H9 (cell line): Measurements from ENCODE around the gene UNC80. TPM values are rescaled to one million over a fixed set of nuclear protein-coding genes. Genes with fewer than 3 reads are reported as not detected.

ENCODE experiments used
- DNase-seq: peaks from one replicate; pipeline ENCODE4 v3.0.0-alpha.2; 2017
- H2AFZ ChIP-seq: one replicate; pipeline ENCODE4 v1.6.1; 2013; ENCODE audit warnings: mild to moderate bottlenecking, low read length, control low read depth, moderate library complexity
- H2AK5ac ChIP-seq: 2 replicates; pipeline ENCODE4 v1.6.1; 2013; ENCODE audit warnings: low read length, control low read depth, mixed read lengths; ENCODE audit not compliant: insufficient read length
- H2BK120ac ChIP-seq: one replicate; pipeline ENCODE4 v1.6.1; 2013; ENCODE audit warnings: low read depth, mild to moderate bottlenecking, low read length, control low read depth, inconsistent platforms; ENCODE audit not compliant: poor library complexity, severe bottlenecking
- H2BK12ac ChIP-seq: 2 replicates; pipeline ENCODE4 v1.6.1; 2013; ENCODE audit warnings: low read length, control low read depth, mixed read lengths, low read depth; ENCODE audit not compliant: insufficient read length
- H2BK15ac ChIP-seq: 2 replicates; pipeline ENCODE4 v1.6.1; 2013; ENCODE audit warnings: low read depth, low read length, control low read depth
- H2BK20ac ChIP-seq: one replicate; pipeline ENCODE4 v1.6.1; 2013; ENCODE audit warnings: low read depth, mild to moderate bottlenecking, low read length, control low read depth, inconsistent platforms; ENCODE audit not compliant: poor library complexity, severe bottlenecking
- H2BK5ac ChIP-seq: 2 replicates; pipeline ENCODE4 v1.6.1; 2013; ENCODE audit warnings: low read length, control low read depth, mixed read lengths; ENCODE audit not compliant: insufficient read length
- H3K14ac ChIP-seq: 2 replicates; pipeline ENCODE4 v1.6.1; 2013; ENCODE audit warnings: low read length, control low read depth; ENCODE audit not compliant: insufficient read depth
- H3K18ac ChIP-seq: 2 replicates; pipeline ENCODE4 v1.6.1; 2013; ENCODE audit warnings: low read depth, mild to moderate bottlenecking, mixed read lengths, low read length, control low read depth; ENCODE audit not compliant: insufficient read length
- H3K23ac ChIP-seq: 2 replicates; pipeline ENCODE4 v1.6.1; 2013; ENCODE audit warnings: low read length, control low read depth, mixed read lengths, low read depth; ENCODE audit not compliant: insufficient read length
- H3K23me2 ChIP-seq: 2 replicates; pipeline ENCODE4 v1.6.1; 2013; ENCODE audit warnings: low read depth, mild to moderate bottlenecking, mixed read lengths, low read length, control low read depth; ENCODE audit not compliant: insufficient read length, poor library complexity, severe bottlenecking
- H3K27ac ChIP-seq: 2 replicates; pipeline ENCODE4 v1.5.1; 2013; ENCODE audit warnings: low read length, control low read depth, mixed read lengths, low read depth; ENCODE audit not compliant: insufficient read length
- H3K27me3 ChIP-seq: 2 replicates; pipeline ENCODE4 v1.6.1; 2013; ENCODE audit warnings: low read length, control low read depth, inconsistent platforms; ENCODE audit not compliant: insufficient read depth
- H3K4ac ChIP-seq: 2 replicates; pipeline ENCODE4 v1.6.1; 2013; ENCODE audit warnings: low read depth, mild to moderate bottlenecking, control low read depth, inconsistent platforms, low read length, moderate library complexity
- H3K4me1 ChIP-seq: 2 replicates; pipeline ENCODE4 v1.6.1; 2013; ENCODE audit warnings: low read length, control low read depth, inconsistent platforms; ENCODE audit not compliant: insufficient read depth
- H3K4me2 ChIP-seq: 2 replicates; pipeline ENCODE4 v1.6.1; 2013; ENCODE audit warnings: low read length, control low read depth, mixed read lengths; ENCODE audit not compliant: insufficient read length, insufficient read depth
- H3K56ac ChIP-seq: 2 replicates; pipeline ENCODE4 v1.6.1; 2013; ENCODE audit warnings: low read depth, mild to moderate bottlenecking, mixed read lengths, low read length, control low read depth; ENCODE audit not compliant: insufficient read length
- H3K79me1 ChIP-seq: 2 replicates; pipeline ENCODE4 v1.6.1; 2013; ENCODE audit warnings: low read depth, mild to moderate bottlenecking, moderate library complexity, low read length, control low read depth, inconsistent platforms; ENCODE audit not compliant: insufficient read depth, poor library complexity, severe bottlenecking
- H3K79me2 ChIP-seq: 2 replicates; pipeline ENCODE4 v1.6.1; 2013; ENCODE audit warnings: low read length, control low read depth, inconsistent platforms; ENCODE audit not compliant: insufficient read depth
- H3K9ac ChIP-seq: 2 replicates; pipeline ENCODE4 v1.6.1; 2013; ENCODE audit warnings: low read length, control low read depth, mixed read lengths; ENCODE audit not compliant: insufficient read length; ENCODE audit errors: extremely low read depth
- H3K9me3 ChIP-seq: one replicate; pipeline ENCODE4 v1.6.1; 2013; ENCODE audit warnings: low read depth, low read length, inconsistent platforms; ENCODE audit not compliant: control insufficient read depth
- H3T11ph ChIP-seq: one replicate; pipeline ENCODE4 v1.6.1; 2013; ENCODE audit warnings: mild to moderate bottlenecking, low read length, control low read depth, inconsistent platforms
- H4K20me1 ChIP-seq: one replicate; pipeline ENCODE4 v1.6.1; 2013; ENCODE audit not compliant: control insufficient read depth, insufficient read length, insufficient read depth
- H4K5ac ChIP-seq: 2 replicates; pipeline ENCODE4 v1.6.1; 2013; ENCODE audit warnings: low read depth, mild to moderate bottlenecking, mixed read lengths, low read length, control low read depth; ENCODE audit not compliant: insufficient read length
- H4K8ac ChIP-seq: replicated peaks from 2 replicates; pipeline ENCODE4 v1.6.1; 2013; ENCODE audit warnings: low read length, control low read depth, mixed read lengths, low read depth; ENCODE audit not compliant: insufficient read length
- H4K91ac ChIP-seq: 2 replicates; pipeline ENCODE4 v1.6.1; 2013; ENCODE audit warnings: low read depth, mild to moderate bottlenecking, moderate library complexity, mixed read lengths, low read length, control low read depth; ENCODE audit not compliant: insufficient read length
- H3K27ac Mint-ChIP-seq, 3 experiments: 2 replicates in 2 of 3; 3 replicates in 1 of 3; pipeline ENCODE4 v1.8.0; 2020 to 2021; ENCODE audit warnings: mixed read lengths in 3 of 3, mild to moderate bottlenecking in 1 of 3, moderate library complexity in 1 of 3
- H3K27me3 Mint-ChIP-seq: 2 replicates; pipeline ENCODE4 v1.8.0; 2021; ENCODE audit warnings: low read depth, mild to moderate bottlenecking, moderate library complexity, mixed read lengths
- H3K36me3 Mint-ChIP-seq, 3 experiments: 2 replicates in 2 of 3; 3 replicates in 1 of 3; pipeline ENCODE4 v1.8.0; 2020 to 2021; ENCODE audit warnings: low read depth in 3 of 3, mixed read lengths in 3 of 3; ENCODE audit not compliant: insufficient read depth in 1 of 3
- H3K4me1 Mint-ChIP-seq, 2 experiments: 2 replicates each; pipeline ENCODE4 v1.8.0; 2020; ENCODE audit warnings: mixed read lengths in 2 of 2
- H3K4me3 Mint-ChIP-seq, 2 experiments: 2 replicates in 1 of 2; 3 replicates in 1 of 2; pipeline ENCODE4 v1.8.0; 2020 to 2021; ENCODE audit warnings: mild to moderate bottlenecking in 2 of 2, mixed read lengths in 2 of 2, moderate library complexity in 1 of 2
- H3K9me3 Mint-ChIP-seq, 2 experiments: 2 replicates in 1 of 2; 3 replicates in 1 of 2; pipeline ENCODE4 v1.8.0; 2020; ENCODE audit warnings: mild to moderate bottlenecking in 2 of 2, mixed read lengths in 2 of 2, moderate library complexity in 1 of 2
- WGBS: extraction: QIAGEN DNeasy Blood & Tissue Kit; methylation state at CpG from one replicate; pipeline ENCODE4 v1.1.7; 2013; ENCODE audit warnings: missing lambda C conversion rate, low lambda C conversion rate, mixed read lengths; ENCODE audit not compliant: insufficient read length; ENCODE audit errors: extremely low coverage; 5-methylcytosine and 5-hydroxymethylcytosine counted together
- total RNA-seq: library from RNA; stranded (reverse); gene quantifications from 2 replicates; pipeline ENCODE4 v1.2.1, GENCODE V29; 2021
- TF ChIP-seq, protein P1 (sequence below): fragments of 200-600 bp; sonication (generic); conservative IDR thresholded peaks from 3 replicates; pipeline ENCODE4 v1.8.0; 2021; ENCODE audit warnings: antibody characterized with exemption, mild to moderate bottlenecking

The UNC80 gene
- total RNA-seq, 1 experiment from 2014 or later = 0.52 TPM

DNA sequence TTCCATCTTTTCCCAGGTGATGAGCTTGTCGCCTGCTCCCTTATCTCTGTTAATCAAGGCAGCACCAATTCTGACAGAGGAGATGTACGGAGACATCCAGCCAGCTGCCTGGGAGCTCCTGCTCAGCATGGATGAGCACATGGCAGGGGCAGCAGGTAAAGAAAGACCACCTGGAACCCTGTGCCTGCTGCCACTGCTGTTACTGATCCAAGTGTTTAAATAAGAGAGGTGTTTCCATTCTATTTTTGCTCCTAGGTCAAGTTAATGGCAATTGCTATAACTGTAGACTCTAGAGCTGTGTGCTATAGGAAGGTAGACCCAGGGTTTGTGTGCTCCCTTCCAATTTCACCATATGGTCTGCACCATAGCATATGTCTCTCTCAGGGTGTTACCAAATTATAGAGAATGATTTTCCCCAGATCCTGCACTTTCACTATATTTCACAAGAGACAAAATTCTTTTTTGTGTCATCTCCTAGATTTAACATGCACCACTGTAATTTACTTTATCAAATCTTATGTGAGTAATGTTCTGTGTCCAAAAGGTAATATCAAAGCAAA lies 142.2 kb downstream of the UNC80 start:
- Histone ChIP-seq H4K20me1 (no peaks in the 10 kb centered on the region), H3K9me3 (no peaks in the 10 kb centered on the region), H2BK120ac (no peak overlapping the region), H3K4me1 (no peaks in the 10 kb centered on the region), H4K91ac (no peak overlapping the region), H2AFZ (no peak overlapping the region), H3T11ph (no peak overlapping the region), H3K18ac (no peak overlapping the region), H4K8ac (no peak overlapping the region), H3K56ac (no peak overlapping the region), H4K5ac (no peak overlapping the region), H3K27me3 (no peaks in the 10 kb centered on the region), H2BK12ac (no peak overlapping the region), H3K4ac (no peak overlapping the region), H3K23ac (no peak overlapping the region), H2AK5ac (no peak overlapping the region), H3K27ac (no peak overlapping the region), H2BK5ac (no peak overlapping the region), H3K4me2 (no peak overlapping the region), H3K23me2 (no peaks in the 10 kb centered on the region), H3K79me1 (no peaks in the 10 kb centered on the region), H2BK15ac (no peak overlapping the region), H3K79me2 (no peaks in the 10 kb centered on the region), H2BK20ac (no peak overlapping the region), H3K14ac (no peak overlapping the region), H3K9ac (no peak overlapping the region)
- Mint-ChIP-seq H3K4me3 (no peak overlapping the region), H3K4me1 (no peaks in the 10 kb centered on the region), H3K36me3 (peaks cover 0 to 3% (median 0%) of the 10 kb centered on the region in 3 experiments; a peak in 3 of 7 replicates), H3K27me3 (no peaks in the 10 kb centered on the region; the same call in 1 of the 2 replicates), H3K27ac (no peak overlapping the region), H3K9me3 (peaks cover 2 to 7% of the 10 kb centered on the region in 2 experiments; a peak in 3 of 5 replicates)
- WGBS = no CpG with 5 or more reads among the region's 2 CpGs
- DNase-seq = no peak
- TF ChIP-seq, protein P1, sequence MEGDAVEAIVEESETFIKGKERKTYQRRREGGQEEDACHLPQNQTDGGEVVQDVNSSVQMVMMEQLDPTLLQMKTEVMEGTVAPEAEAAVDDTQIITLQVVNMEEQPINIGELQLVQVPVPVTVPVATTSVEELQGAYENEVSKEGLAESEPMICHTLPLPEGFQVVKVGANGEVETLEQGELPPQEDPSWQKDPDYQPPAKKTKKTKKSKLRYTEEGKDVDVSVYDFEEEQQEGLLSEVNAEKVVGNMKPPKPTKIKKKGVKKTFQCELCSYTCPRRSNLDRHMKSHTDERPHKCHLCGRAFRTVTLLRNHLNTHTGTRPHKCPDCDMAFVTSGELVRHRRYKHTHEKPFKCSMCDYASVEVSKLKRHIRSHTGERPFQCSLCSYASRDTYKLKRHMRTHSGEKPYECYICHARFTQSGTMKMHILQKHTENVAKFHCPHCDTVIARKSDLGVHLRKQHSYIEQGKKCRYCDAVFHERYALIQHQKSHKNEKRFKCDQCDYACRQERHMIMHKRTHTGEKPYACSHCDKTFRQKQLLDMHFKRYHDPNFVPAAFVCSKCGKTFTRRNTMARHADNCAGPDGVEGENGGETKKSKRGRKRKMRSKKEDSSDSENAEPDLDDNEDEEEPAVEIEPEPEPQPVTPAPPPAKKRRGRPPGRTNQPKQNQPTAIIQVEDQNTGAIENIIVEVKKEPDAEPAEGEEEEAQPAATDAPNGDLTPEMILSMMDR = no peak
